Measurements from ENCODE around the gene TMEM11.

DNA sequence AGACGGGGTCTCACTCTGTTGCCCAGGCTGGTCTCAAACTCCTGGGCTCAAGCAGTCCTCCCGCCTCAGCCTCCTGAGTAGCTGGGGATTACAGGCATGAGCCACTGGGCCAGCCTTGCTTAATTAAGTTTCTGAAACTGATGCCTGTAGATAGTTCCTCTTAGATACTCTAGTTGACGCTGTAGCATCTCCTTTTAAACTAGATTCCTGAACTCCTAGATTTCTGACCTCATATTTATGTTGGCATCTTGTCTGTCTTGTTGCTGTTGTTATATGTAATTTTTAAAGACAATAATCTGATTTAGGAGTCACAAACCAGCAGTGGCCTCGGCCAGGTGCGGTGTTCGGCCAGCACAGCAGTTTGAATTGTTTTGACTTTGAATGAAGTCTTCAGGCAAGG, 49.7 kb downstream of the TMEM11 start:
- TF ChIP-seq, protein P1, sequence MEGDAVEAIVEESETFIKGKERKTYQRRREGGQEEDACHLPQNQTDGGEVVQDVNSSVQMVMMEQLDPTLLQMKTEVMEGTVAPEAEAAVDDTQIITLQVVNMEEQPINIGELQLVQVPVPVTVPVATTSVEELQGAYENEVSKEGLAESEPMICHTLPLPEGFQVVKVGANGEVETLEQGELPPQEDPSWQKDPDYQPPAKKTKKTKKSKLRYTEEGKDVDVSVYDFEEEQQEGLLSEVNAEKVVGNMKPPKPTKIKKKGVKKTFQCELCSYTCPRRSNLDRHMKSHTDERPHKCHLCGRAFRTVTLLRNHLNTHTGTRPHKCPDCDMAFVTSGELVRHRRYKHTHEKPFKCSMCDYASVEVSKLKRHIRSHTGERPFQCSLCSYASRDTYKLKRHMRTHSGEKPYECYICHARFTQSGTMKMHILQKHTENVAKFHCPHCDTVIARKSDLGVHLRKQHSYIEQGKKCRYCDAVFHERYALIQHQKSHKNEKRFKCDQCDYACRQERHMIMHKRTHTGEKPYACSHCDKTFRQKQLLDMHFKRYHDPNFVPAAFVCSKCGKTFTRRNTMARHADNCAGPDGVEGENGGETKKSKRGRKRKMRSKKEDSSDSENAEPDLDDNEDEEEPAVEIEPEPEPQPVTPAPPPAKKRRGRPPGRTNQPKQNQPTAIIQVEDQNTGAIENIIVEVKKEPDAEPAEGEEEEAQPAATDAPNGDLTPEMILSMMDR (IDR thresholded peaks at IDR 0.05 in 4 of 5, conservative IDR thresholded peaks at IDR 0.05 in 1 of 5) = peak in 3 of 5 experiments; percentile 25 to 39 (median 30)
- no peak for TF ChIP-seq POLR2A (IDR thresholded peaks at IDR 0.05)
